RCC 7860 (cell line): ENCODE measurements around the gene NLRP4.
"Not testable (repeated sequence)": the region's sequence is repeated elsewhere in the genome, so short reads cannot be mapped to it uniquely, and the experiment has no call there.

ENCODE experiments used
- DNase-seq: peaks from one replicate; pipeline ENCODE4 v3.0.0-alpha.2; 2015; ENCODE audit warnings: low spot score
- FAIRE-seq: peaks from 2 replicates; lab custom pipeline; 2012; peaks lifted over from hg19 to GRCh38; lab: Jason Lieb, UNC

Gene NLRP4

GRCh38 chr19:55870736-55871135 lies 34.4 kb downstream of the NLRP4 start:
- DNase-seq (no peak), FAIRE-seq (no peak)

DNA sequence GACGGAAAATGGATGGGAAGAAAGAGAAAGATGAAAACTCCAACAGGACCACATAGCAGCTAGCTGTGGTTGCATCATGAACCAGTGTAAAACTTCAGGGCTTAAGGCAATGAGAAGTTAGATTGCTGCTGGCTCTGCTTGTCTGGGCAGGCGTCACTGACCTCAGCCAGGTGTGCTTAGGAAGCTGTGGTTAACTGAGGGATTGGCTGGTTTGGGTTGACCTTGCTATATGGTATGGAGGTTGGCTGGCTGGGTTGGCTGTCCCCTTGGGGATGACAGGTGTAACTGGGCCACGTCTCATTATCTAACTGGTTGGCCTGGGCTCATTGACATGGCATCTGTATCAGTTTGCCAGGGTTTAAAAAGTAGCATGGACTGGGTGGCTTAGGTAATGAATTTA lies 40.9 kb downstream of the NLRP4 start:
- FAIRE-seq (no peak), DNase-seq (no peak)

- FAIRE-seq: no peak
These were observed 46.3 kb downstream of the NLRP4 start for GRCh38 chr19:55882626-55883025.

GRCh38 chr19:55898911-55899310 lies 62.6 kb downstream of the NLRP4 start:
- no peak for FAIRE-seq
- no peak for DNase-seq

More at GRCh38 chr19:55882626-55883025, 46.3 kb downstream of the NLRP4 start:
- DNase-seq: no peak

DNA sequence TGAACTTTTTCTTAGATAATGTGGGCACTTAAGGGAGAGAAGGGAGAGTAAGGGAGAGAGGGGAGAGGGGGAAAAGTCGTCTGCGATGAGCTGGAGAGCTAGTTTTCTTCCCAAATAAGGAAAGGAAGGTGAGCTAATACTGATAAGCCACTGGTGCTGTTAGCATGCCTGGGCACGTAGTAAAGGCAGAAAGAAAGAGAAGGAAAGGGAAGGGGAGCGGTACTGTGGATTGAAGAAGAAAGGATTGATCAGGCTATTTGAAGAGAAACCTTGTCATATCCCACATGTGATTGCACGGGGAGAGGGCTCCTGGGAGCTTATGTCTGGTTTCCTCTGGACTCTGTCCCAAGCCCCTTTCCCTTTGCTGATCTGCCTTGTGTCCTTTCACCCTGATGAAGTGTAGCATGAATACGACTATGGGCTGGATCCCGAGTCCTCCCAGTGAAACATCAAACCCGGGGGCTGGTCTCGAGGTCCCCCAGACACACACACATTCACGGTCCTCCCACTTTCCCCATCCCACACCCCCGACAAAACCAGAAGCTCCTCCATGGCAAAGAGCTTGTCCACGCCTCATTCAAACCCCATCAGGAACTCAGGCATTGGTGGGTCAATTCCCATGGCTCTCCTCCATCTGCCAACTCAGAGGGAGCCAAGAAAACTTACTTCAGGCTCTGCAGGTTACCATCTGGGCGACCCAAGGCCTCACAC lies 65.2 kb downstream of the NLRP4 start:
- FAIRE-seq: no peak

DNA sequence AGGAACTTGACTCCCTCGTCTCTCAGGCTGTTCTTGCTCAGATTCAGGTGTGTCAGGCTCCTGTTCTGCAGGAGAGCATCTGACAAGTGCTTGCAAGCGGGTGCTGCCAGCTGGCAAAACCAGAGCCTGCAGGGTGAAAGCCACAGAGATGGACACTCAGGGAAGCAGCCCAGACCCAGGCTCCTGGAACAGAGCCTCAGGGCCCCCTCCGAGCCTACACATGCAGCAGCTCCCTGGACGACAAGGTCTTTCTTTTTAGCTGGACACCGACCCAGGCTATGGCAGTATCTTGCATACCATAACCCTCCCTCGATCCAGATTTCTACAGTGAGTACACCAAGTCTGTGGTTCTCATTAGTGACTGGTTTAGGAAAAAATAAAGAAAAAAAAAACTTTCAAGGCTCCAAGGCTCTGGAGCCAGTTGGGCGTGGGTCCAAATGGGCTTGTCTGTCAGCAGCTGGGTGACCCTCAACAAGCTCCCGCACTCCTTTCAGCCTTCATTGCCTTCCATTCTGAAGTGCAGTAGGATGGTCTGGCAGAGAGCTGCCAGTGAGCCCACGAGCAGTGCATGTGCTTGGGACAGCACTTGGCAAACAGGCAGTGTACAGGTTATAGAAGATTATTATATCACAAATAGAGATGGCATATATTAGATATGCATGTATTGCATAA lies 65.9 kb downstream of the NLRP4 start:
- DNase-seq: no peak
- FAIRE-seq: no peak

More for the DNA sequence above, 65.2 kb downstream of the NLRP4 start:
- DNase-seq: no peak

DNA sequence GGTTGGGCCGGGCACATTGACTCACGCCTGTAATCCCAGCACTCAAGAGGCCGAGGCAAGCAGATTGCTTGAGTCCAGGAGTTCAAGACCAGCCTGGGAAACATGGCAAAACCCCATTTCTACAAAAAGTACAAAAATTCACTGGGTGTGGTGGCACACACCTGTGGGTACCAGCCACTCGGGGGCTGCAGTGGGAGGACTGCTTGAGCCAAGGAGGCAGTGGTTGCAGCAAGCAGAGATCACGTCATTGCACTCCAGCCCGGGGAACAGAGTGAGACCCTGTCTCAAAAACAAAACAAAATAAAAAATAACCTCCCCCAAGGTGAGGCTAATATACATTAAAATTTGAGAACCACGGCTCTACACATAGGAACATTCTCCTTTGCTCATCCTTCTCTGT lies 70.9 kb downstream of the NLRP4 start:
- FAIRE-seq (no peak), DNase-seq (no peak)

DNA sequence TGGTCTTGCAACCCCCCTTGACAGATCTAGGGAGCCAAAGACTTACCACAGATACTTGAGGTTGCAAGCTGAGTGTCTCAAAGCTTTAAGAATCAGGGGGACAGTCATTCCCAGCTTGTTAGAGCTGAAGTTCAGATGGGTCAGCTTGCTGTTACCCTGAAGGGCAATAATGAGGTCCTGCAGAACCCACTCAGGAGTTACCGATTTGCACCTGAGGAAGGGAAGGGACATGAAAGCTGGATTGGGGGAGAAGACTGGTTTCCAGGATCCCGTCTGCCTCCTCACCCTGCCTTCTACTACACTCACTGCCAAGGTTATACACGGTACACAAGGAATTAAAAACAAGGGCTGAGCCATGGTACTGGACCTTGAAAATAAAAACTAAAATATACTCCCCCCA lies 71.4 kb downstream of the NLRP4 start:
- no peak for FAIRE-seq
- DNase-seq: no peak

DNA sequence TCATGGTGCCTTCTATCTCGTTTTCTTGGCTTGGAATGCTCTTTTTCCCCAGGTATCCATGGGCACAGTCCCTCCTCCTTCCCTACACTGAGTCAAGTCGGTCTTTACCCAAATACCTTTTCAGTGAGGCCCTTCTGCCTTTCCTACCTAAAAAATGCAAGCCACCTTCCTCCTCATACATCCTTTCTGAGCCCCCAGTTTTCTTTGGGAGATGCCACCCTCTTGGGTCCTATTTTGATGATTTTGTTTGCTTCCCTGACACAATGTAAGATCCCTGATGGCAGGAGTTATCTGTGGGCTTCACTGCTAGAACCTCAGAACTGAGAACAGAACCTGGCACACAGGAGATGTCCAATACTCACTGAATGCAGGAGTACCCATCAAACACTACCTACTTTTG lies 73.5 kb downstream of the NLRP4 start:
- DNase-seq: no peak
- FAIRE-seq: no peak

DNA sequence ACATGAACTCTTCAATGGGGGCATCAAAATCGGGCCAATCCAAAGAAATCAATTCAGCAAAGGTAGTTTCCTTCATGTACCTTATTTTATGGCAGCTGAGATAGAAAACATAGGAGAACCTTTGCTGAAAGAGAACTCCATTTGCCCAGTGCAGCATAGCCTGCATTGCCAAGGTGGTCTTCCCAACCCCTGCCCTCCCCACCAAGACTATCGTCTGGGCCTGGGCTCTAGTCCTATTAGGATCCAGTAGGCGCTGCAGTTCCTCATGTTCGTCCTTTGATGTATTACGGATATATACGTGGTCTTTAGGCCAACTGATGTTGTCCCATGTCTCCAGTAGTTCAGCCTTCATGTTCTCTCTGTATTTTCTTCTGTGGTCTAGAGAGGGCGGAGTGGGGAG lies 76.6 kb downstream of the NLRP4 start:
- FAIRE-seq (no peak), DNase-seq (no peak)

GRCh38 chr19:55913643-55914268 lies 77.4 kb downstream of the NLRP4 start:
- no peak for DNase-seq
- FAIRE-seq: no peak

DNA sequence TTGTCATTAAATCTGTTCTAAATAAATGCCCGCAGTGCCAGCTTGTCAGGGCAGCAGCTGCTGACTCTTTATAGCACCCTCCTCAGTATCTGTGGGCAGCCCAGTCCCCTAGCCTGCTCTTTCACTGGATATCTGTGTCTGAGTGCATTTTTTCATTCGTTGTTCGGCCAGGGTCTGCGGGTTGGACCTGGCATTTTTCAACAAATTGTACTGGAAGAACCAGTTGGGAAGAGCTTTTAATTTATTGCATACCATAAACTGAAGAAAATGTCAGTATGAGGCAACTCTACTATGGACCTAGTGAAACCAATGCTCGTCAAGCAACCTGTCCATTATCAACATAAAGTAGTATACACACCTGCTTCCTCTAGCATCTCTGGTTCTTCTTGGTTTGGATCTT lies 87.2 kb downstream of the NLRP4 start:
- FAIRE-seq: no peak

DNA sequence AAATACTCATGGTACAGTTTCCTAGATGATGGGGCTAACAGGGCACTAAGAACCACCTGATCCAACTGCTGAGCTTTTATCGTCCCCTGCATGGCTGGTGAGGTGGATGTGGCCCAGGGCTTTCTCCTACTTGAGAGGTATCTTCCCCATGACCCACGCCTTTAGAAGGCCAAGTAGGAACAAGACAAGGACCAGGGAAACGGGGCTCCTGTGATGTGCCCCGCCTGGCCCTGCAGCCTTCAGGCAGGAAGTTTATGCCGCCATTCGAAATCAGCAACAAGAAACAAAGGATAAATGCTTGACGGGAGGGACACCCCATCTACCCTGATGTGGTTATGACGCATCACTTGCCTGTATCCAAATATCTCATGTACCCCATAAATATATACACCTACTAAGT lies 91.7 kb downstream of the NLRP4 start:
- FAIRE-seq: no peak
- no peak for DNase-seq

More for the DNA sequence above, 87.2 kb downstream of the NLRP4 start:
- DNase-seq: no peak

- not testable (repeated sequence) for DNase-seq, FAIRE-seq
These were observed 92.9 kb downstream of the NLRP4 start for GRCh38 chr19:55929258-55929657.

GRCh38 chr19:55930996-55931515 lies 94.7 kb downstream of the NLRP4 start:
- no peak for FAIRE-seq
- DNase-seq: no peak
